Measurements from ENCODE around the gene PRPF38A. TPM values are rescaled to one million over a fixed set of nuclear protein-coding genes. Genes with fewer than 3 reads are reported as not detected.

PRPF38A gene
- total and polyA plus RNA-seq, 2 of the 4 experiments (the other 2 are of a cell fraction) = 19.0 to 23.5 TPM

- H2AK9ac ChIP-seq (replicated peaks; ENCODE audit: low read depth, low read length, poor library complexity) = no peak overlapping the region
- intact Hi-C loops (cut with micrococcal nuclease) = no loop called here
- H3K23ac ChIP-seq (ENCODE audit: low read depth, low read length) = no peak overlapping the region
- H3K56ac ChIP-seq (ENCODE audit: extremely low read depth, insufficient read depth, low read length) = no peak overlapping the region
- H3K9ac ChIP-seq (ENCODE audit: low read depth, low read length) = no peak overlapping the region
- TF ChIP-seq SMC3 (IDR thresholded peaks at IDR 0.05; ENCODE audit: low read depth, low read length) (no peak), FOS (IDR thresholded peaks at IDR 0.05; ENCODE audit: low read depth, low read length) (no peak), RAD21 (IDR thresholded peaks at IDR 0.05; ENCODE audit: low read length) (no peak), CEBPB (IDR thresholded peaks at IDR 0.05; ENCODE audit: low read depth, low read length) (no peak), CTCF (conservative IDR thresholded peaks at IDR 0.05; ENCODE audit: low read depth, low read length) (no peak), MAFK (IDR thresholded peaks at IDR 0.05; ENCODE audit: low read depth, low read length) (no peak), POLR2A (IDR thresholded peaks at IDR 0.05; ENCODE audit: low read depth, low read length) (no peak)
- no peak overlapping the region for H4K5ac ChIP-seq (ENCODE audit: low read depth, low read length)
- no peak overlapping the region for H2BK15ac ChIP-seq (ENCODE audit: low read depth, low read length)
- H3K36me3 ChIP-seq (ENCODE audit: control insufficient read depth, insufficient read depth, low read length) = peaks cover 22% of the 10 kb centered on the region
- 0 out of 2 replicates have a peak, but pooled peaks have one; percentile 29 for ATAC-seq (ENCODE audit: low read depth)
- no peaks in the 10 kb centered on the region for H3K27me3 ChIP-seq (ENCODE audit: control insufficient read depth, insufficient read depth, low read length)
- no TSS peak for BruUV-seq (replicated peaks)
- CTCF ChIA-PET = no interaction called here
- peaks cover 10% of the 10 kb centered on the region for H3K9me1 ChIP-seq (ENCODE audit: insufficient read depth, low read length)
- POLR2A ChIA-PET (ENCODE audit: unreplicated experiment) = no interaction called here
- H2BK120ac ChIP-seq (ENCODE audit: low read depth, low read length) = no peak overlapping the region
- H2BK20ac ChIP-seq (ENCODE audit: low read depth, low read length) = no peak overlapping the region
- no peaks in the 10 kb centered on the region for H3K9me3 ChIP-seq (ENCODE audit: control insufficient read depth, insufficient read depth, low read length)
- no peak overlapping the region for H4K91ac ChIP-seq (ENCODE audit: insufficient read depth, low read depth, low read length)
- no peak overlapping the region for H3K4me2 ChIP-seq (ENCODE audit: low read depth, low read length)
- H3K4me1 ChIP-seq (ENCODE audit: control insufficient read depth, insufficient read depth, low read length) = no peaks in the 10 kb centered on the region
- H2AK5ac ChIP-seq (ENCODE audit: low read depth, low read length) = no peak overlapping the region
- no CpG with 5 or more reads among the region's 1 CpG for WGBS, 2 experiments (ENCODE audit: extremely low coverage in 2 of 2, insufficient read length in 1 of 2)
- no peaks in the 10 kb centered on the region for H4K20me1 ChIP-seq (ENCODE audit: insufficient read depth, low read length)
- no peak overlapping the region for H3K14ac ChIP-seq (replicated peaks; ENCODE audit: low read depth, low read length)
- H3K18ac ChIP-seq (ENCODE audit: low read depth, low read length) = no peak overlapping the region
- no peak overlapping the region for H2AFZ ChIP-seq (replicated peaks; ENCODE audit: low read length, poor library complexity)
- no peak overlapping the region for H3K27ac ChIP-seq (ENCODE audit: insufficient read depth, low read length)
- no peak overlapping the region for H2BK5ac ChIP-seq (ENCODE audit: low read depth, low read length, poor library complexity, severe bottlenecking)
- no peak for DNase-seq
- no peak overlapping the region for H3K4ac ChIP-seq (ENCODE audit: low read depth, low read length)
- H3K4me3 ChIP-seq (ENCODE audit: insufficient read depth, low read depth, low read length) = no peak overlapping the region
- dilution Hi-C loops (cut with HindIII; ENCODE audit: low sequenced_read_pairs, unreplicated experiment) = no loop called here
- H4K8ac ChIP-seq (ENCODE audit: low read depth in 2 of 2, low read length in 2 of 2) = no peak overlapping the region
- in situ Hi-C loops (cut with MboI; ENCODE audit: low sequenced_read_pairs) = no loop called here
- peaks cover 0 to 3% of the 10 kb centered on the region in 2 experiments; a peak in 3 of 4 replicates for H3K79me1 ChIP-seq (ENCODE audit: low read depth in 1 of 2, low read length in 2 of 2)
Observed at GRCh38 chr1:52435650-52436049, 31.2 kb downstream of the PRPF38A start.
